GM19468 (cell line): Measurements from ENCODE around the gene MACROD2.

Experiments used
- ATAC-seq: cut with Tn5 transposase; IDR thresholded peaks from one replicate; pipeline ENCODE4 v1.9.1; 2021; ENCODE audit warnings: mild to moderate bottlenecking, moderate library complexity, moderate number of reproducible peaks; ENCODE audit not compliant: unreplicated experiment; ENCODE audit errors: extremely low read depth

MACROD2 gene

DNA sequence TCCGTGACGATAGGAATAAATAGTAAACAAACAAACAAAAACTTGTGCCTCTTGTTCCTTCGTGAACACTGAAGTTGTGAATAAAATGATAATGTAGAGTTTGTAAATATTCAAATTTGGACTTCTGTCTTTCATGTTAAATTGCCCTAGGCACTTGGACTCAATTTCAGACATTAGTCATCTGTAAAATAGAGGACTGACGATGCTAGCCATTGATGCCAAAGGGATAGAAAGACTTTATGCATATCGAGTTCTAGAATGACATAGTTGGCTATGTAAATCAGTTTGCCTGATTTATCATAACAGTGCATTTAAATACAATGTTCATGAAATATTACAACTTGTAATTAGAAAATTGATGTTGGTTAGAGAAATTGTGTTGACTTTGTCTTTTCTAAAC, 388.0 kb downstream of the MACROD2 start:
- no peak for ATAC-seq

DNA sequence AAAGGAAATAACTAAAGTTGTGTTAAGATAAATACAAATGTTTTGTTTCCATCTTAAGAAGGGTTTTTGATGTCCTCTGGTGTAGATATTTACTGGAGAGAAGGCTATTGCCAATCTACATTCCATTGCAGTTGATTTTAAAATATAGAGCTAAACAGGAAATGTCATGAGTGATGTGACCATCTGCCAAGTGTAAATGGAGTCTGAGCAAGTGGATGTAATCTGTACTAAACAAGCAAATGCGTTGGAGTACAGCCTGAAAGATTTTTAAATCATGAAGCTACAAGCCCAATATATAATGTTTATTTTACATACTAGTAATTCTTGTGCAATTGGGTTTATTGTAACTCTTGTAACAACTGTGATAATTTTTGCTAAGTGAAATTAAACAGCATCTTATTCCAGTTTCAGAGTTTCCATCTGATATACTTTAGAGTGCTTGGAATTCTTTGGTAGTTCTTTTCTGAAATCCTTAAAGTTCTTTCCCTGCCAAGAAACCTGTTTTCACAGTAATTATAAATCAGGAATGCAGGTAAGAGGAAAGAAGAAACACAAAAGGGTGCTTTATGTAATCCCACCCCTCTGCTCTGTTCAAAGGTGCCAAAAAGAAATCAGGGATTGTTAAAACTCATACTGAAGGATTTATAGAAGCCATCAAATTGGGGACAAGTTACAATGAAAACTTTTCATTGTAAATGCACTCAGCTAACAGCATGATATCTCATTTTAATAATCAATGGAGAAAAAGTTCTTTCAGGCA, 389.3 kb downstream of the MACROD2 start:
- ATAC-seq, result no peak

DNA sequence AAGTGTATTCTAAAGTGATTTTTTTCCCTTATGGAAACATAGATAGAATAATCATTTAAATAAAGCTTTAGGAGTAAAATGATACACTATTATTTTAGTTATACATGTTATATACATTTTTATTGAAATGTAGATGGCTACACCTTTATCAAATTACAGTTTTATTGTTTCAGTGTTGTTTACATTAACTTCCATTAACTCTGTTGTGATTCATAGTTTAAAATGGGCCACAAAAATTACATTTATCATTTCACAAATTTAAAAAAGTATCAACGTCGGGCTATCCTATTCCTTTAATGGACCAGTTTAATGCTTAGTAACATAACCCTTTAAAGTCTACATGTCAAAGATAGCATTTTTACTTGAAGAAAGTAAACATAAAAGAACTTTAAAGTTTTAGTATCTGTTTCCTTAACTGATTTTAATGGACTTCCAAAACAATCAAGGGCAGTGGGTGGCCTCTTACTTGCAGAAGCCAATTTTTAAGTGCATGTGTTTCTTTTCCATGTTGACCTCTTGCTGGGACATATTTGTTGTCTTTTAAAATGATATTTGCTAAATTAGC, 389.9 kb downstream of the MACROD2 start:
- no peak for ATAC-seq

DNA sequence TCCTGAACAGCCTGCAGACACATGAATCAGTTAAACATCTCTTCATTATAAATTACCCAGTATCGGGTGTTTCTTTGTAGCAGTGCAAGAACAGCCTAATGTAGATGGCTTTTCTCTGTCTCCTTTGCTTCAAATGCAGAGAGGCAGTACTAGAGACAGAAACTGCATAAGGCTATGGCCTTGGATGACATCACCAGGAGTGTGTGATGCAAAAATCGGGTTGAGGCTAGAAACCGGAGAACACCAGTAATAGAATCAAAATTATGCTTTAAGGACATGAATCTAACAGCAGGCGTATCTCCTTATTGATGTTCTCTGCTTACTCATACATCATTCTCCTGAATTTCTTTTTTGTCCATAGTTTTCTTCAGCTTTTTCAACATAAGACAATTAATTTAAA, 391.4 kb downstream of the MACROD2 start:
- no peak for ATAC-seq

DNA sequence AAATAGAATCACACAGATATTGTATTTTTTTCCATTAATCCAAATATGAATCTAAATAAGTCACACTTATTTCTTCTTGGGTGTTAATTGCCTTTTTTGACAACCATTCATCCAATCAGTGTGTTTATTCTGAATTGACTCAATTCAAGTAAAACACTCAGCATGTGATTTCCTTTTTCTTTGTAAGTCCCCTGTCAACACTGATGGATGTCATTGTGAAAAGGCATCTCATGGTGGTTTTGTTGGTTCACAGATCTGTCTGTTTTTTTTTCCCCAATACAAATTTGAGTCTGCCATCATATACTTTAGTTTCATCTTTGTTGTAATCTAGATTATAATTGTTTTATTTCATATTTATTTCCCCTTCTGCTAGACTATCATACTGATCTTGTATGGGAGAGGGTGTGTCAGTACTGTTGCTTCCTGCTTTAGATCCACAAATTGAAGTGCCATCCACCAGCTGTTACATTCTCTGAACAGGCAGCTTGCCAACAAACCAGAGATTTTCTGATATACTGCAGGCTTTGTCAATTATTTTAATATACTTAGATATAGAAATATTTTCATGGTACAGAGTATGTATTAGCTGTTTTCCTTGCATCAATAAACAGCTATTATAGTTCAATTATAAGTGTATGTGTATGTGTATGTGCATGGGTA, 406.3 kb downstream of the MACROD2 start:
- no peak for ATAC-seq

DNA sequence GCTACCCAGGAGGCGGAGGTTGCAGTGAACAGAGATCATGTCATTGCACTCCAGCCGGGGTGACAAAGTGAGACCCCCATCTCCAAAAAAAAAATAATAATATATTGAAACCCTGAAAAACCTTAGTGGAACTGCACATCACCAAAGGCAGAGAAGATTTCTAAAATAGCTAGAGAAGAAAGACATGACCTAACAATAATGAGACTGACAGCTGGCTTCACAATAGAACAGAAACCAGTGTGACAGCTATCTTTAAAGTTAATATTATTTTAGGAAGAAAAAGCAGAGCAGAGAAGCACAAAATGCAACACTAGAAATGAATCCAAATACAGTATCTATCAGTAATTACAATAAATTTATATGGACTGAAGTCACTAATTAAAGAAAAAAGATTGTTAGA, 409.2 kb downstream of the MACROD2 start:
- no peak for ATAC-seq

DNA sequence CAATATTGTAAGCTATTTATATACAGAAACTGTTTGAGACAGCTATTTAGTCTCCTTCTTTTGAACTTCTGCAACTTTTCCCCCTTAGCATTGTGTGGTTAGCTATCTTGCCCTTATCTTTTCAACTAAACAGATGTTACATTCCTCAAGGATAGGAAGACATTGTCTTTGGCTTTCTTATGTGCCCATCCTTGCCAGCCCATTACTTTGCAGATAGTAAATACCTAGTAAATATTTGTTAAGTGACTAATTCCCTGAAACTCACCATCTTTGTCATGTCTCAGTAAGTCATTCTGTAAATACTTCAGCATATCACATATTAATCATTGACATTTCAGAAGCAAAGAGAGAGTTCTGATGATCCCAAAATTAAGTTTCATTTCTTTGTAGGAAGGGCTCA, 411.2 kb downstream of the MACROD2 start:
- no peak for ATAC-seq

DNA sequence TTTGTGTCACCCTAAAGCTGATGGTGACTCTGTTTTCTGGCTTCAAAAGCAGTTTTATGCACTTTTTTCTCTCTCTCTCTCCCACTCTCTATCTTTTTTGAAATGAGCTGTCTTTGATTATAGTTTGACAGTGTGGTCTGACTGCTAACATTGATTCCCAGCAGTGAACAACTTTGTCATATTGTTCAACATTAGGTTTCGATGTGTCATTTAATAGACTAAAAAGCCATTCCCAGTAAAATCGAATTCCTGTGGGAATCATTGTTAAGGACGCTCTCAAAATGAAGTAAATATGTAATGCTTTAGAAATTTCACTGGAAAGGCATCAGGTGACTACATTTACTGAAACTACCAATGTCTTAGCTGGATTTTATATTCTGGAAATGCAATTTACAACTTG, 412.0 kb downstream of the MACROD2 start:
- ATAC-seq, result no peak

DNA sequence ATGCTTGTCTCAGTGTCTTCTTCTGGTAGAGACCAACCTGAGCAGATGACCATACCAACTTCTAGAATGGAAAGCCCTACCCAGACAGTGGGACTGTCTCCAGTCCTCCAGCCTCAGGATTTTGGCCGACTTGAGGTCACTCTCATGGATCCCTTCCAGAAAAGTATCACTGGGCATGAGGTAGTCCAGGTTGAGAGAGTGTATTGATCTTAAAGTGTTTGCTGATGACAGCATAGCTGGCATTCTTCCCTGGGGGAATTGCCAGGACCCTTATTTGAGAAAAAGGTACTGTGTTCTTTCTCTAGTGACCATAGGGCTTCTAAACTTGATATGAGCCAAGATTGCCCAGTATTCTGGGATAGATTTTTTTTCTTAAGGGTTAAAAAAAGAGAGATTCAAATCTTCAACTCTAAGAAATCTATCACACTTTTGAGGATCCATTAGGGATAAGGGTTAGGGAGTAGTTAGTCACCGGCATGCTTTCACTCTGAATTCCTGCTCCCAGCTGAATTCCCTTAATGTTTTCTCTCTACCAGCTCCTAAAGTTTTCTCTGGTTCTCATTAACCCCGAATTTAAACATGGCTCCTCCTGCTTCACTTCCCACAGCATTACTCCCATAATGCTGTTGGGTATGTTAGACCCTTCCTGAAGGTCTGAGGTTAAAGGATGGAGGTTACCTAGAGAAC, 415.7 kb downstream of the MACROD2 start:
- no peak for ATAC-seq

DNA sequence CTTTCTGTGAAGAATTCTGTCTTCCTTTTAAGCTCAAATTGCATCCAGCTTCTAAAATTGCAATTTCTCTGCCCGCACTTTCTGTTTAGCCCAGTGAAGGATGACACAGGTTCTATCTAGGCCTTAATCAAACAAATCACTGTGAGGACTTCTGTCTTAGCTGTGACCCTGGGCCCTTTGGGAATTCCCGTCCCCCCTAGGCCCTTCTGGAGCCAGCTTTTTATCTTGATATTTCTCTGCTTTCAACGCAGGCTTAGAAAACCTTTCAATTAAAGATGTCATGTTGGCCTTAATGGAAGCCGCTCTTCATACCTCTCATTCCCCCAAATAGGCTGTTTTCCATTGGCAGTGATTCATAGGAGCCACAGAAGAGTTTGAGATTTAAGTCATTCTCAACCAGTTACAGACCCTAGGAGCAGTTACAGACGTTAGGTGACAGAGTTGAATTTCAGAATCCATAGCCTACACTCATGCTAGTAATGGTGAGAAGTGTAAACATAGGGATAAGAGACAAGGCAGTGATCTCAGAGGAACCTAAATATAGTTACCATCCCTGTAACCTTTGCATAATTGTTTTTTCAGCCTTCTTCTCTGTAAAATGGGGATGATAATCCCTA, 416.9 kb downstream of the MACROD2 start:
- ATAC-seq, result no peak

DNA sequence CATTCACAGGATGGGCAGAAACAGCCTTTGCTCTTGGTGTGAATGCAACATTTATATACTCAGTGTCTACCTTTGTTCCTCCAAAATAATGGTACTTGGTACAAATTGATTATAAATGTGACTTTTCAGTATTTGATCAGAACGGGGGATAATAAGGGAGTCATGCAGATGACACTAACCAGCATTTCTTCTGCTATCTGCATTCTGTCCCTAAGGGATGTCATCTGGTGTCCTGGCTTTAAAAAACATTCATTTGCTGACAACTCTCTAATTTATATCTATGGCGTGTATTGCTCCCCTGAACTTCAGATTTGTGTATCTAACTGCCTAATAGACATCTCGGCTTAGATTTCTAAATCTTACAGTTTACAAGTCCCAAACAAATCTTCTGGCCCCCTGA, 418.5 kb downstream of the MACROD2 start:
- ATAC-seq, result no peak

DNA sequence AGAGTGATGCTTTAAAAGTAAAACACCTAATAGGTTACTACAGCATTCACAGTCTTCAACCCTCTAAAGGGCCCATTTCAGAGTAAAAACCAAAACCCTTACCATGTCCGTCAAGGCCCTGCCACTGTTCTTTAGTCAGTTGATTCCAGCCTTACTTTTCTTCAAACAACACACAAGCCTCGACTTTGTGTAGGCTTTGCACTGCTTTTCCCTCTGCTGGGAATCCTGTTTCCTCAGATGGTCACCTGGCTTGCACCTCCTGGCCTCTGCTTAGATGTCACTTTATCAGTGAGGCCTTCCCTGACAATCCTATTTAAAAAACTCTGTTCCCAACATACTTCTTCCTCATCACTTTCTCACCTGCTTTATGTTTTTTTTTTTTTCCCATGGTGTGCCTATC, 419.2 kb downstream of the MACROD2 start:
- no peak for ATAC-seq

DNA sequence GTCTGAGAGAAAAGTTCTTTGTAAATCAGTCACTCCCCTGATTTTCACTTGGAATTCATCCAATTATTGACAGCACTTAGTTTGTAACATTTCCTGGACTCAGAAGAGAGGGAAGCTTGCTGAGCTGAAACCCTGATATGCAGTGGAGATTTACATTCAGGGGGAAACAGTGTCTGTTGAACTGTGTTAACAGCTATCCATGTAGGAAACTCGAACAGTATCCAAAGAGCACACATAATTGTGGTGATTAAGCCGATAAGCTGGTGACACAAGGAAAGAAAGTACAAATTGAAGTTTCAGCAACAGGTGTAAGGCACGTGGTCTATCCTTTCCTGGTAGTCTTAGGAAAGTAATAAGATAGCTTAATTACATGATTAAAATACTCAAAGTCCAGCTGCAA, 420.2 kb downstream of the MACROD2 start:
- ATAC-seq, result no peak

DNA sequence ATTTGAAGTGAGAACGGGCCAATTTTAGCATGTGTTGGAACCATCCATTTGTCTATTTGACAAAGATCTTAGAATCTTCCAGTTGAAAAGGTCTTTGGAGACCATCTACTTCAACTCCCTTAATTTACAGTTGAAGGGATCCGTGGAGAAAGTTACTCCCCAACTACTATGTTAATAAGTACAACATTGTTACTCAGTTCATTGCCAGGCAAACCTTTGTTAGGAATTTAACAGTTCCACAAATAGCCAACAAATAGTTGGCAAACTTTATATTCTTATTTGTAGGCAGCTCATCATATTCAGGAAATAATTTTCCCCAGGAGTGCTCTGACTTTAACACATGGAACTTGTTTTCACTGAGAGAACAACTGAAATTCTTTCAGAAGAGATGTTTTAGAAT, 423.1 kb downstream of the MACROD2 start:
- ATAC-seq, result no peak

DNA sequence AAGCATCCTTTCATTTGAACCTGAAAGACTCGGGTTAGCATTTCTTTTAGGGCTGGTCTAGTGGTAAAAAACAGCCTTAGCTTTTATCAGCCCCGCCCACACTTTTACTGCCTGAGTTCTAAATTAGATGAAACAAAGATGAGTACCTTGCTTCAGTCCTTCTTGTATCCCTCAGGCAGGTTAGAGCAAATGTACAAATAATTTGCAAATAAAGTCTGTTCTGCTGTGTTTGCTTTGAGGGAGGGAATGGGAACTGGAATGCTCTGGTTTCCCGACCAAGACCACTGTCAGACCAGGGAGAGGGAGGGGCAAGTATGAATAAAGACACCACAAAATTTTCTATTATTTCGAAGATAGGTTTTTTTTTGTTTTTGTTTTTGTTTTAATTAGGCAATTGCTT, 427.6 kb downstream of the MACROD2 start:
- no peak for ATAC-seq

DNA sequence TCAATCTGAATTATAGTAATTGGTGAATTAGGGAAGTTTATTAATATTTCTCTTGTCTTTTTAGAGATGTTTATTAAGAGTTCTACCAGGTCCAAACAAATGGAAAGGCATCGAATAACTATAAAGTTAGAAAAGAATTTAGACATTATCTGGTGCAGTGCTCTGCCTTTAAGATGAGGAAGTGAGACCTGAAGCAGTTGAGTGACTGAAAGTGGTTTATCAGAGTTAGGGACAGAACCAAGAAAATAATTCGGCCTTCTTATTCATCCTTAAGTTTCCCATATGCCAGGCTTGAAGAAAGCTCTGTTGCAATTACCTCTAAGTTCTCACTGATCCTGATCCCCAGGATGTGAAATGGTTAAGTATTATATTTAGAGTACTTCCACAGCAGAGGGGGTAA, 436.3 kb downstream of the MACROD2 start:
- ATAC-seq, result no peak

DNA sequence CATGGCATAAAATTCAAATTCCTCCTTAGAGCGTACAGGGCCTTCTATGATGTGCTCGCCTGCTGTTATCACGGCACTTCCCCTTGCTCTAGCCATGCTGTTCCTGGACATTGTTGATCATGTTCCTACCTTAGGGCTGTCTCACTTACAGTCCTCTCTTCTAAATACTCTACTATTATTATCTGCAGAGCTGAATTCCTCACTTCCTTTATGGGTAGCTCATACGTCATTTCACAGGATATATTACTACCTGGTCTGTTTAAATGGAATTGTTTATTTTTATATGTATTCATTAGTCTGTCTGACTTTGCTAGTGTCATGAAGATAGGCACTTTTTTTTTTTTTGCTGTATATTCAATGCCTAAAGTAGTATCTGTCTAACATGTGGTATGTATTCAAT, 436.8 kb downstream of the MACROD2 start:
- ATAC-seq, result no peak

DNA sequence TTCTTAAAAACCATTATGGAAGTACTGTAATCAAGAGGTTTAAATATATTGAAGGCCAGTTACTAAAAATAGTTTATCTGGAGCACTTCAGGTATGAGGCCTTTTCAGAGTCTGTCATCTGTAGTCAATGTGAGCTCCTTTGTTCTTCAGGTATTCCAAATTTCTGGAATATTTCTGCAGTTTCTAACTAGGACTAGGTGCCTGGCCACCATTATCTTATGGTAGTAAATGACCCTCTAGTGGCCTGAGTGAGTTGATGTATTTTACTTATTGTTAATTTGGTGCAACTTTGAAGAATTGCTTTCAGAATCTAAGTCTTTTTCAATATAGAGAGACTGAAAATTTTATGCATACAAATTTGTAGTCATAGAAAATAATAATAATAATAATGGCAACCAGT, 437.3 kb downstream of the MACROD2 start:
- ATAC-seq, result no peak

DNA sequence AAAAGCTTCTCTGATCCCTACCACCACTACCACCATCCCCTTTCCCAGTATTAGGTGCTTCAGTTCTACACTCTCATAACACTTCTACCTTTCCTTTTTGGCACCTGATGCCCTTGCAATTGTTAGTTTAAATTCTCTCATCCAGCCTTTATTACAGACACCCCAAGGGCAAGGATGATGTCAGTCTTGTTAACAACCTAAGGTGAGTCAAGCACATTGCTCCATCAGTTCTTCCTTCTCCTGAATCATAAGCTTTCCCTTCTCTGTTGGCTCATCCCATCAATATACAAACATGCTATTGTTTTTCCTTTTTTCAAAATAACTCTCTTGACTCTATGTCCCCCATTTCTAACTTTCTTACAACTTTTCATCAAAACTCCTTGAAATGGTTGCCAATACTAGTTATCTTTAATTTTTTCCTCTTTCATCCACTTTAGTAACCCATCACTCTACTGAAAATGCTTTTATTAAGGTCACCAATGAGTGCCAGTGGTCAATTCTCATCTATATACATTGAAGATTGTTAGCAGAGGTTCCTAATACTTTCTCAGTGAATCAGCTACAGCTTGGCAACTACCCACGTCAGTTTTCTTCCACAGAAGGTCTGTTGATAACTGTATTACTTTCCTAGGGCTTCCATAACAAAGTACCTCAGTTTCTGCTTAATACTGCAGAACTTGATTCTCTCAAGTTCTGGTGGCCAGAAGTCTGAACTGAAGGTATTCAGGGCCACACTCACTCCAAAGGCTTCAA, 439.2 kb downstream of the MACROD2 start:
- no peak for ATAC-seq

DNA sequence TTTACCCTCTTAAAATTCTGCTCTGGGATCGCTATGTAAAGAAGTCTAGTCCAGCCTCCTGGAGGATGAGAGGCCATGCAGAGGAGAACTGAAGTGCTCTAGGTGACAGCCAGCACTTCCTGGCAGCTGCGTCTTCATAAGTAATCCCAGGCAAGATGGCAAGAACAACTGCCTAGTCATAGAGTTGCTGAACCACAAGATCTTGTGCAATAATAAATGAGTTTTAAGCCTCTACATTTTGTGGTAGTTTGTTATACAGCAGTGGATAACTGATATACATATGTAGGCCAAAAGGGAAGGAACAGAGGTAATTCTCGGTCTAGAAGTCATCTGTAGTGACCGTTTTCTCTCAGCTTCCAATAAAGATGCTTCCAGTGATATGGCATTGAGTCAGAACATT, 445.9 kb downstream of the MACROD2 start:
- ATAC-seq, result no peak
